NCI-H1105 treated with DMSO at 0.1 percent for 48 hours (cell line): ENCODE measurements around the gene ZC3H12A.

ENCODE experiments used
- DNase-seq: peaks from one replicate; lab custom pipeline; 2025; lab: John Stamatoyannopoulos, UW

The ZC3H12A gene

DNA sequence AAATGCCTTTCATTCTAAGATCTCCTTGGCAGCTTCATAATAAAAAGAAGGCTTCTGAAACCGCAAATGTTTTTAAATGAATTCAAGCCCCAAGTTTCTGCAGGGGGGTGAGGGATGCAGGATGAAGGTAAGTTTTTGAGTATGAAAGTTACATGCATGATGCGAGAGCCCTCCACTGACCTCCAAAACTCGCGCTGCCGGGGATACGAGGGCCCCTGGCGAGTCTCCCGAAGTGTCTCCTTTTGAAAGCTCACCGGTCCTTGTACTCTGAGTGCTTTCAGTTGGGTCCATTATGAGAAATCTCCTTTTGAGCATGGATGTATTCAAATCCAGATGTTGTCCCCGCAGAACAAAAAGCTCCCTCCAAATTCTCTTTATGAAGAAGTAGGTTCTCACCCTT is 18.9 kb upstream of the ZC3H12A start:
- DNase-seq, result no peak

DNA sequence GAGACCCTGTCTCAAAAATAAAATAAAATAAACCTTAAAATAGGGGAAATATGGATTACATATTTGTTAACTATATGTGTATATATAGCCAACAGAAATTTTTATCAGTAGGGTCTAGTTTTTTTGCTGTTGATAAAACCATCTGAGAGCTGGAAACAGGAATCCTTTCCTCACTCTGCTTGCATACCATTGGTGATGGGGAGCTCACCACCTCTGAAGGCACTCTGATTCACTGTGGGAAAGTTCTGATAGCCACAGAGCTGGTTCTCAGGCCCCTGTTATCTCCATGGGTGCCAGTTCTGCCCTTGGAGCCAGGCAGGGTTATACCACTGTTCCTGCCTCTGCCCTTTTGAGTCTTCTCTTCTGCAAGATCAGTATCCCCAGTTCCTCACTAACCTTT is 17.8 kb upstream of the ZC3H12A start:
- DNase-seq, result no peak

DNA sequence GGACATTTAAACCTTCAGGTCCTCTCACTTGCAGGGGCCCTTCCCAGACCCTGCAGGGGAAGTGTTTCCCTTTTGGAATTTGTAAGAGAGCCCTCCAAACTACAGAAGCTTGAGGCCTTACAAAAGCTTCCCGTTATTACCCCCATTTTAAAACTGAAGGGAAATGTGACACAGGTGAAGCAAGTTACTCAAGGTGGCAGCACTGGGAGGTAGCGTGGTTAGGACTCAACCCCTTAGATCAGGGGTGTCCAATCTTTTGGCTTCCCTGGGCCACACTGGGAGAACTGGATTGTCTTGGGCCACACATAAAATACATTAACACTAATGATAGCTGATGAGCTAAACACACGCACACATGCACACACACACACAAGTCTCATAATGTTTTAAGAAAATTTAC is 15.8 kb upstream of the ZC3H12A start:
- no peak for DNase-seq

DNA sequence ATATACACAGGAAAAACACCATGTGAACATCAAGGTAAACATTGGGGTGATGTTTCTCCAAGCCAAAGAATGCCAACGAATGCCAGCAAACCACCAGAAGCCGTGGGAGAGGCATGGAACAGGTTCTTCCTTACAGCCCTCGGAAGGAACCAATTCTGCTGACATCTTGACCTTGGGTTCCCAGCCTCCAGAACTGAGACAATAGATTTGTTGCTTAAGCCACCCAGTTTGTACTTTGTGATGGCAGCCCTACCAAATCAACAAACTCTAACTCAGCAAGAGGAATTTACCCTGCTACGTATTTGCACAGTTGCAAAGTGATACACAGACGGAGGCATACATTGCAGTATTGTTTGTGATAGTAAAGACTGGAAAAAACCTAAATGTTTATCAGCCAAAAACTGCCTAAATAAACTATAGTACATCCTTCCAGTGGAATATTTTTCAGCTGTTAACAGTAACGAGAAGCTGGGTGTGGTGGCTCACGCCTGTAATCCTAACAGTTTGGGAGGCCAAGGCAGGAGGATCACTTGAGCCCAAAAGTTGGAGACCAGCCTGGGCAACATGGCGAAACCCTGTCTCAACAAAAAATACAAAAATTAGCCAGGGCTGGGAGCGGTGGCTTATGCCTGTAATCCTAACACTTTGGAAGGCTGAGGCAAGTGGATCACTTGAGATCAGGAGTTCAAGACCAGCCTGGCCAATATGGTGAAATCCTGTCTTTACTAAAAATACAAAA is 12.5 kb upstream of the ZC3H12A start:
- DNase-seq, result no peak

DNA sequence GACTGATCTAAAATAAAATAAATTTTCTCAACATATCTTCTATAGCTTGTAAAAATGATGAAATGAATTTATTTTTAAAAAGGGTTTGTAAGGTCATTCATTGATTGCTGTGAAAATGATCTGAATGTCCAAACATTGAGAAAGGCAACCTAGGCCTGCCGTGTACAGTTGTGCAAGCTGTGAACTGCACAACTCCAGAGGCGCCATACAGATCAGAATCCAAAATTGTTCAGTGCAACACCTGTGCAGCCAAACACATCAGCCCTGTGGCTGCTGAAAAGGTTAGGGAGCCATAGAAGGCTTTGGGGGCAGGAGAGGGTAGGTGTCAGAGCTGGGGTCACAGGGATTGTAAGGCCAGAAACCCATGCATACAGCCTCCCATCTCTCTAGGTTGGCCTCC is 9.9 kb upstream of the ZC3H12A start:
- DNase-seq, result no peak

DNA sequence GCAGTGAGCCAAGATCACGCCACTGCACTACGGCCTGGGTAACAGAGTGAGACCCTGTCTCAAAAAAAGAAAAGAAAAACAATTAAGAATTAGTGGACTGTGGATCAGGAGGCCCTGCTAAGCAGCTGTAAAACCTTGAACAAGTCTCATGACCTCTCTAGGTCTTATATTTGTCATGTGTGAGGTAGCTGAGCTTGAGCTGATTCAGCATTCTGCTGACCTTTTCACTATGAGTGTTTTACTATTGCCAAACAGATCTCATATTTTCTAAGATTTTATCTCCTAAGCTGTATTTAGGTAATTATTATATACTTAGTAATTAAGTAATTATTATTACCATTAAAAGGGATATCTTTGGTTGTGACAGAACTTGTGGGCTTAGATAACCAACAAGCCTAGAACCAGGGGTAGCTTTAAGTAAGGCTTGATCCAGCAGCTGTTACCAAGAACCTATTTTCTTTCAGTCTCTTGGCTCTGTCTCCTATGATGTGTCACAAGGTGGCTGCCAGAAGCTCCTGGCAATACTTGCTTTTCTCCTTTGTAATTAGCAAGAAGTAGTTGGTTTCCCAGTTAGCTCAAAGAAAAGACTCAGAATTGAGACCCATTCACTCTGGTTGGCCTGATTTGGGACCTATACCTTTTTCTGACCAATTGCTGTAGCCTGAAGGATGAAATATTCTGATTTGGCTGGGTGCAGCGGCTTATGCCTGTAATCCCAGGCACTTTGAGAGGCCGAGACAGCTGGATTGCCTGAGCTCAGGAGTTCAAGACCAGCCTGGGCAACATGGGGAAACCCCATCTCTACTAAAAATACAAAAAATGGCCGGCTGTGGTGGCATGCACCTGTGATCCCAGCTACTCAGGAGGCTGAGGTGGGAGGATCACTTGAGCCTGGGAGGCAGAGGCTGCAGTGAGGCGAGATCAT is 8.5 kb upstream of the ZC3H12A start:
- no peak for DNase-seq

- DNase-seq, result no peak
Measured at GRCh38 chr1:37468037-37468436, 6.3 kb upstream of the ZC3H12A start.

- DNase-seq, result no peak
Measured at GRCh38 chr1:37469386-37469785, 5.0 kb upstream of the ZC3H12A start.

DNA sequence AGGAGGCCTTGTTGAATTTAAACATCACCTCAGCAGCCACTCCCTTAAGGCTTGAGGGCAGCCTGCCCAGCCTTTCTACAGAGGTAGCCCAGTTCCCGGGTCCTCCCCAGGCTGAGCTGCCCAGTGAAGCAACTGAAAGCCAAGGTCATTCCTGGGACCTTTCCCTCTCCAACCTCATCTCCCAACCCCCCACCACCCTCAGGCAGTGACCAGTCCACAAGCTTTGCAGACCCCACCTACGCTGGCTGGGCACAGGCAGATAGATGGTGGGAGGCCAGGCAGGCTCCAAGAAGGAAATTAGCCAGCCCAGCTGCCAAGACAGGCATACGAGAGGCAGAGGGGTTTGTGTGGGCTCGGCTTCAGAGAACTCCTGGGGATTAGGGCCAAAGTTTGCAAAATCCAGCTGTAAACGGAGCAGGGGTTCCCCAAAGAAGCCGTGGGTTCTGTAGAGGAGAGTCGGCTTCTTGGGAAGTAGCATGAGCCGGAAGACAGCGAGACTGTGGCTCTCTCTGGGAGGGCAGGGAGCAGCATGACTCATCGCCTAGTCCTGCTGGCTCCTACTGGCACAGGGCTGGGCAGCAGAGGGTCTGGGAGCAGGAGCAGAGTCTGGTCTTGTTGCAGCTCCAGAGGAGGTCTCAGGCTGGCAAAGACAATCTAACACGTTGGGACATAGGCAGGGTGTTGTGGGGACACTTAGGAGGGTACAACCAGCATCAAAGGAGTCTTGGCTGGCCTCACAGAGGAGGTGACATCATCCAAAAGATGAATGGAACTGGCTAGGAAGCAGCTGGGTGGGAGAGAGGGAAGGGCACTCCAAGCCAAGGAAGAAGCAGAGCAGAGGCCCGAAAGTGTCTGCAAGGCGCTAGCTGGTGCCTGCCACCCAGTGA is 2.8 kb upstream of the ZC3H12A start:
- no peak for DNase-seq

DNA sequence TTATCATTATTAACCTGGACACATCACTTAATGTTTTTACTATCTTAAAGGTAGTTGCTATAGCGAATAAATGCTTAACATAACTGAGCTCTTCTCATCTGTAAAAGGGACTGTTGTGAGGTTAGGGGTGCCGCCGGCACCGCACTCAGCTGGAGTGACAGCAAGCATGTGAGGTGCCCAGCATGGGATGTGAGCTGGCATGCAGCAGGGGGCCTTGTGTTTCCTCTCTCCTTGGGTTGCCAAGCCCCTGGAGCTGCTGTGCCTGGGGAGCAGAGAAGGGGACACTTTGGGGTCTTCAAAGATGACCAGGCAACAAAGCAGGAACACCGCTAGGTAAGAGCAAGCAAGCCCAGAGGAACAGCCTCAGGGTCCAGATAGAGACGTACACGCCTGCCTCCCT is 2.1 kb upstream of the ZC3H12A start:
- no peak for DNase-seq

GRCh38 chr1:37472994-37473393 is 1.4 kb upstream of the ZC3H12A start:
- no peak for DNase-seq

DNA sequence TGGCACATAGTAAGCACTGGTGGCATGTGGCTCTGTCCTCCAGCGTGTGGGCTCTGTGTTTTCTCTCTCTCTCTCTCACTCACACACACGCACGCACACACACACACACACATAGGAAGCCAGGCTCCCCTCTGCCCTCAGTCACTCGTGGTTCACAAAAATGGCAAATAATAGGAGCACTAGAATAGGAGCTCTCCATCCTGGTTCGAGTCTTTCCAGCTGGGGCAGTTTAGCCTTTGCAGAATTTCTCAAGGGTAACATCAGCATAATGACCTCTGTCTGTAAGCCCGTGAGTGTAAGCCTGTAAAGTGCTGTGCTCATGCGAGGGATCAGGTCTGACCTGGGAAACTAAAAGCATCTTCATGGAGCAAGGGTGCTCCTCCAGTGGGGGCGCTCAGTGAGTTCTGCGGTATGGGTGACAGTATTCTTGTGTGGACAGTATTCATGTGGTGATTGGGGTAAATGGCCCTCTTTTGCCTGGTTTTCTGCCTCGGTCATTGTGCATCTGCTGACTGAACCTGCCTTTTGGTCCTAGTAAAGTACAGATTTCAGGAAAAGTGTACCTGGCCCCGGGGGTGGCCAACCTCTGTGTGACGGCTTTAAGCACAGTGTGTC is 842 bp upstream of the ZC3H12A start:
- DNase-seq, result peak; percentile 33

GRCh38 chr1:37474697-37475379 is 458 bp downstream of the ZC3H12A start:
- no peak for DNase-seq

DNA sequence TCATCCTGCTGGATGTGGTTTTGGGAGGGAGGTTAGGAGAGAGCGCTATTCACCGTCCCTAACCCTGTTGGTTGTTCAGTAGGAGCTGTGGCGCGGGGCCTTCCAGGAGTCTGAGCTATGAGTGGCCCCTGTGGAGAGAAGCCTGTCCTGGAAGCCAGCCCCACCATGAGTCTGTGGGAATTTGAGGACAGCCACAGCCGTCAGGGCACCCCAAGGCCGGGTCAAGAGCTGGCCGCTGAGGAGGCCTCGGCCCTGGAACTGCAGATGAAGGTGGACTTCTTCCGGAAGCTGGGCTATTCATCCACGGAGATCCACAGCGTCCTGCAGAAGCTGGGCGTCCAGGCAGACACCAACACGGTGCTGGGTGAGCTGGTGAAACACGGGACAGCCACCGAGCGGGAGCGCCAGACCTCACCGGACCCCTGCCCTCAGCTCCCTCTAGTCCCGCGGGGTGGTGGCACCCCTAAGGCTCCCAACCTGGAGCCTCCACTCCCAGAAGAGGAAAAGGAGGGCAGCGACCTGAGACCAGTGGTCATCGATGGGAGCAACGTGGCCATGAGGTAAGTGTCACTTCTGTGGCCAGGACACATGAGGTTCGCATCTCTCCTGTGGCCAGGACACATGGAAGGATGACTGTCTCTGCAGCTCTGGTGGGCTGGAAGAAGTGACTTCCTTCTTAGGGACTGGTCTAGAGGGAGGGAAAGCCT is 1.2 kb downstream of the ZC3H12A start:
- DNase-seq, result no peak

GRCh38 chr1:37476087-37476452 is 1.7 kb downstream of the ZC3H12A start:
- DNase-seq, result no peak

DNA sequence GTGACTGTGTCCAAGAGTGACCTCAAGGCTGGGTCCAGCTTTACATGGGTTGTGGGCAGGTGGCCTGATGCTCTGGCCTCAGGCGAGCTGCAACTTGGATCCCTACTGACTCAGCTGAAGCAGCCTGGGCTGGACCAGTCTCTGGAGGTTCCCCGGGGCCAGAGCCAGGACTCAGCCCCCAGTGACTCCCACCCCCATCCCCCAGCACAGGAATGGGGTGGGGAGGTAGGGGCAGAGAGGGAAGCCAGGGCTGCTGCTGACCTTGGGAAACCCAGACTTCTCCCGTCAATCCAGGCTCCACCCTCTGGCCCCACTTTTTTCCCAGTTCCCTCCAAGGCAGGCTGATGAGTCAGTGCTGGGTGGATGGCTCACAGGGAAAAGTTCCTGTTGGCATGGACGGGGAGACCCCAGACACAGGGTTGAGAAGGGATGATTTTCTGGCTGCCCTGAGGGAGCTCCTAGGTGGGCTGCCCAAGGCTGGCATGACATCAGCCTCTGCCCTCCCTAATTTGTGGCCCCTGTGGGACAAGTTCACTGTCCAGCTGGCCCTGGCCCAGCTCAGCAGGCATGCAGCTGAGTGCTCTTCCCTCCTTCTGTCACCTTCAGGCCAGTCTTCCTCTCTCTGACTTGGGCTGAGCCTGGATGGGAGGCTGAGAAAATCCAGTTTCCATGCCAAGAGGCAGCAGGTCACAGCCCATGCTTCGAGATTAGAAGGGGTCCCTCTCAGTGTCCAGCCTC is 2.2 kb downstream of the ZC3H12A start:
- no peak for DNase-seq

- no peak for DNase-seq
Measured at GRCh38 chr1:37477198-37477931, 3.0 kb downstream of the ZC3H12A start.

DNA sequence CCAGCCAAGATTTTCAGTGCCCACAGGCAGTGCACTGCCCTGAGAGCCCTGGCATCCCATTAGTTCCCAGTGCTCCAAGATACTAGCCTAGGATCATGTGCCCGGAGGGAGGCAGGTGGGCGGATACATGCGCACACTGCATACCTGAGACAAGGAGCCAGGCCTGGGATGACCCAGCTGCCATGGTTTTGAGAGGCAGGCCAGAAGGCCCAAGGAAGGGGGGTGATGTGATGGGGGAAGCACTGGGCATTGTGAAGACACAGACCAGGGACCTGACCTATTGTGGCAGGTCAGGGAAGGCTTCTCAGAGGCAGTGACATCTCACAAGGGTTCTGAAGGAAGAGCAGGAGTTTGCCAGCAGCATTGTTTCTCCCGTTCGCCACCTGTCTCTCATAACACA is 3.6 kb downstream of the ZC3H12A start:
- DNase-seq, result no peak

- no peak for DNase-seq
Measured at GRCh38 chr1:37478451-37478881, 4.1 kb downstream of the ZC3H12A start.
